ENCODE results near the gene CCDC127.

DNA sequence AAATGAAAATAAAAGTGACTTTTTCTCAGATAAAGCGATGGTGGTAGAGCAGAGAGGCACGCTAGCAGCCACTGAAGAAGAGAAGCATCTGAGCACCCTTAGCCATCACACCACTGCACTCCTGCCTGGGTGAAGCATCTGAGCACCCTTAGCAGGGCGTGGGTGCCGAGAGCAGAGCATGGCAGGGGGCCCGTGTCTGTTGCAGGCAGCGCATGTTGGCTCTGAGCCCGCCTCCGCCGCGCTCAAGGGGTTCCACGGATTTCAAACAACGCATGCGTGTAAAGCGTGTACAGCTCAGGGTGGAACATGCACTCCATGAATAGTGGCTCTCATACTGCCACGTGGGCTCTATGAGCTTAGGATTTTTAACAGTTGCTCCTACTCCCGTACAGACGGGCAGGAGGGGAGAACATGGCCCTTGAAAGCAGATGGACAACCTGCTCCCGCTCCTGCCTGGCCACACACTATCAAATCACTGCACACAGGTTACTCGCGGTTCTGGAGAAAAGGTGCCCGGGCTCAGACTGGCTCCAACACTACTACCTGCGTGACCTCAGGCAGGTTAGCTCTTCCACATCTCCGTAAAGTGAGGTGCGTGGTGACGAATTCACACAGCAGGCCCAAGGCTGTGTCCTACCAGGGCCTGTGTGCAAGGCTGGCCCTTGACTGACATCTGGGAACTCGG is 14.6 kb downstream of the CCDC127 start:
- TF ChIP-seq, protein P1, sequence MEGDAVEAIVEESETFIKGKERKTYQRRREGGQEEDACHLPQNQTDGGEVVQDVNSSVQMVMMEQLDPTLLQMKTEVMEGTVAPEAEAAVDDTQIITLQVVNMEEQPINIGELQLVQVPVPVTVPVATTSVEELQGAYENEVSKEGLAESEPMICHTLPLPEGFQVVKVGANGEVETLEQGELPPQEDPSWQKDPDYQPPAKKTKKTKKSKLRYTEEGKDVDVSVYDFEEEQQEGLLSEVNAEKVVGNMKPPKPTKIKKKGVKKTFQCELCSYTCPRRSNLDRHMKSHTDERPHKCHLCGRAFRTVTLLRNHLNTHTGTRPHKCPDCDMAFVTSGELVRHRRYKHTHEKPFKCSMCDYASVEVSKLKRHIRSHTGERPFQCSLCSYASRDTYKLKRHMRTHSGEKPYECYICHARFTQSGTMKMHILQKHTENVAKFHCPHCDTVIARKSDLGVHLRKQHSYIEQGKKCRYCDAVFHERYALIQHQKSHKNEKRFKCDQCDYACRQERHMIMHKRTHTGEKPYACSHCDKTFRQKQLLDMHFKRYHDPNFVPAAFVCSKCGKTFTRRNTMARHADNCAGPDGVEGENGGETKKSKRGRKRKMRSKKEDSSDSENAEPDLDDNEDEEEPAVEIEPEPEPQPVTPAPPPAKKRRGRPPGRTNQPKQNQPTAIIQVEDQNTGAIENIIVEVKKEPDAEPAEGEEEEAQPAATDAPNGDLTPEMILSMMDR (IDR thresholded peaks at IDR 0.05; ENCODE audit: borderline replicate concordance, extremely low read depth, low read length, poor library complexity, severe bottlenecking), result no peak
- TF ChIP-seq EZH2 (IDR thresholded peaks at IDR 0.05; ENCODE audit: borderline replicate concordance, low read depth, low read length, severe bottlenecking), result no peak
